HG02588 (cell line): ENCODE data around the gene NLRC5.
"Not testable (repeated sequence)": the region's sequence is repeated elsewhere in the genome, so short reads cannot be mapped to it uniquely, and the experiment has no call there.

Experiments
- ATAC-seq: cut with Tn5 transposase; IDR thresholded peaks from one replicate; pipeline ENCODE4 v1.9.1; 2021; ENCODE audit warnings: mild to moderate bottlenecking, moderate library complexity; ENCODE audit not compliant: unreplicated experiment

NLRC5 gene

DNA sequence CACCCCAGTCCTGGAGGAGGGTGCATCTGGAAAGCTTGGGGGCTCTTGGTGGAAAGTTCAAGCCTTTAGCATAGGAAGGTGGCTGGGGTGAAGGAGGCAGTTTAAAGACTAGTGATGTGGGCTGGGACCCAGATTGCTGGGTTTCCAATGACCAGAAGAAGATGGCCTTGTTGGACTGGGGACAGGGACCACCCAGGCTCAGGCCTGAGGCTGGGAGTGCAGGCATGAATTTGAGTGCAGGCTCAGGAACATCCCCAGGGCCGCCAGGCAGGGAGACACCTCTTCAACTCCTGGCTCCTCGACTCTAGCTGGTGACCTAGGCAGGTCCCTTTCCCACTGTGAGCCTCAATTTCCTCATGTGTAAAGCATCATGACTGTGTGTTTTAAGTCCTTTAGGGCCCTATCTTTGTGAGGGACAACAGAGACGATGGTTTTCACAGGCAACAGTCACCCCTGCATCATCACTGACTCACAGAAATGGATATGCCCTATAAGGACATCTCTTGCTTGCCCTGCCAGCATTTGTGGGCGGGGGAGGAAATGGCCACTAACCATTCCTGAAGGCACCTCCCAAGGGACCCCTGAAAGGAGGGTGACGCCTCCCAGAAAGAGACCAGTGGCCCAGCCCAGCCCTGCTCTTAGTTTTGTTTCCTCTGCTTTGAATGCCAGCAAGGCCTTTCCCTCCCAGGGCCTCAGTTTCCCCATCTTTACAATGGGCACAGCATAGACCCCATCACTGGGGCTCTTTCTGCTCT is 11.1 kb downstream of the NLRC5 start:
- ATAC-seq, result no peak

GRCh38 chr16:57001026-57001679 is 11.8 kb downstream of the NLRC5 start:
- ATAC-seq, result no peak

GRCh38 chr16:57003439-57004386 is 14.4 kb downstream of the NLRC5 start:
- ATAC-seq, result no peak

GRCh38 chr16:57004387-57005250 is 15.3 kb downstream of the NLRC5 start:
- ATAC-seq, result no peak

DNA sequence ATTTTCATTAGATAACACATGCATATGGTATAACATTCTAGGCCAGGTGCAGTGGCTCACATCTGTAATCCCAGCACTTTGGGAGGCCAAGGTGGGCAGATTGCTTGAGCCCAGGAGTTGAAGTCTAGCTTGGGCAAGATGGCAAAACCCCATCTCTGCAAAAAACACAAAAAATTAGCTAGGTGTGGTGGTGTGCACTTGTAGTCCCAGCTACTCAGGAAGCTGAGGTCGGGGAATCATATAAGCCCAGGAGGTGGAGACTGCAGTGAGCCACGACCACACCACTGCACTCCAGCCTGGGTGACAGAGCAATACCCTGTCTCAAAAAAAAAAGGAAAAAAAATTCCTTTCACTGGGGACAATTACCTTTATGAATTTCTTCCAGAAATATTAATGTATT is 16.2 kb downstream of the NLRC5 start:
- not testable (repeated sequence) for ATAC-seq

GRCh38 chr16:57007050-57007449 is 17.7 kb downstream of the NLRC5 start:
- ATAC-seq, result no peak

GRCh38 chr16:57007530-57007929 is 18.2 kb downstream of the NLRC5 start:
- ATAC-seq, result no peak

- ATAC-seq, result no peak
Observed at GRCh38 chr16:57008440-57008839, 19.1 kb downstream of the NLRC5 start.

DNA sequence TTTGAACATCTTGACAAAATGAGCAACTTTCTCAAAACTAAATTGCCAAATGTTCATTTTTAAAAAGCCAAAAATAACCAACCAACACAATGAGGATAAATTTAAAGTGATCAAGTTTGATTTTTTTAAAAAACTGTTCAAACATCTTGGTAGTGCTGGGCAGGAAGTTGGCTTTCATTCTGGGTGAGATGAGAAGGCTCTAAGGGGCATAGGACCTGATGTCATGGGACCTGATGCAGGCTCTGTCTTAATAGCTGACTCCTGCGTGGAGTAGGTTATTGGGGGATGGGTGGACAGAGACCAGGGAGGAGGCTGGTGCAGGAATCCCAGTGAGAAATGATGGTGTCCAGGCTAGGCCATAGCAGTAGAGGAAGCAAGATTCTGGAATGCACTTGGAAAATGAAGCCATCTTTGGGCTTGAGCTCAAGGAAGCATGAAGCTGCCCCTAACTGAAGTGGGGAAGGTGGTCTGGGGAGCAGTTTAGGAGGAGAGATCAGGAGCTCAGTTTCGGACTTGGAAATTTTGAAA is 20.4 kb downstream of the NLRC5 start:
- no peak for ATAC-seq

DNA sequence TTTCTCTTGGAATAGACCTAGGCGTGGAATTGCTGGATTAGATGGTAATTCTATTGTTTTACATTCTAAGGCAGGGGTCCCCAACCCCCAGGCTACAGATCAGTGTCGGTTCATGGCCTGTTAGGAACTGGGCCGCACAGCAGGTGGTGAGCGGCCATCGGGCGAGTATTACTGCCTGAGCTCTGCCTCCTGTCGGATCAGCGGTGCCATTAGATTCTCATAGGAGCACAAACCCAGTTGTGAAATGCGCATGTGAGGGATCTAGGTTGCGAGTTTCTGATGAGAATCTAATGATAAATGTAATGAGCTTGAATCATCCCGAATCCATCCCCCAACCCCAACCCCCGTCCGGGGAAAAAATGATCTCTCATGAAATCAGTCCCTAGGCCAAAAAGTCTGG is 23.0 kb downstream of the NLRC5 start:
- no peak for ATAC-seq

DNA sequence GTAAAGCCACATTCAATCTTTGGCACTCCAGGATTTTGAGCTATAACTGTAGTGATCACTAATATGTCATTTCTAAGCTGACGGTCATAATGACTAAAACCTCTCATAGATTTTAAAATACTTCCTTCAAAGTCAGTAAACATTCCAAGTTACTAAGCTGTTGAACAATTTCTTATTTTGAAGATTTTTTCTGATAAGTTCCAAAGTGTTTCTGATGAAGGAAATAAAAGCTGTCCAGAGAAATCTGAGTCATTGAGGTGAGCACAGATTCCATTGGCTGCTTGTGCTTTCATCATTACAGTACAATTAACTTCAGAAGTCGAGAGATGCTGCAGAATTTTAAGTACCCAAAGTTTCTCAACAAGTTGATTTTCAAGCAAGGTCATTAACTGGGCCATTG is 23.9 kb downstream of the NLRC5 start:
- no peak for ATAC-seq

- ATAC-seq, result no peak
Observed at GRCh38 chr16:57013902-57014301, 24.5 kb downstream of the NLRC5 start.

GRCh38 chr16:57016301-57016700 is 26.9 kb downstream of the NLRC5 start:
- no peak for ATAC-seq

- no peak for ATAC-seq
Observed at GRCh38 chr16:57016831-57017230, 27.5 kb downstream of the NLRC5 start.

- ATAC-seq, result no peak
Observed at GRCh38 chr16:57017251-57017650, 27.9 kb downstream of the NLRC5 start.

- ATAC-seq, result no peak
Observed at GRCh38 chr16:57019746-57020145, 30.4 kb downstream of the NLRC5 start.

DNA sequence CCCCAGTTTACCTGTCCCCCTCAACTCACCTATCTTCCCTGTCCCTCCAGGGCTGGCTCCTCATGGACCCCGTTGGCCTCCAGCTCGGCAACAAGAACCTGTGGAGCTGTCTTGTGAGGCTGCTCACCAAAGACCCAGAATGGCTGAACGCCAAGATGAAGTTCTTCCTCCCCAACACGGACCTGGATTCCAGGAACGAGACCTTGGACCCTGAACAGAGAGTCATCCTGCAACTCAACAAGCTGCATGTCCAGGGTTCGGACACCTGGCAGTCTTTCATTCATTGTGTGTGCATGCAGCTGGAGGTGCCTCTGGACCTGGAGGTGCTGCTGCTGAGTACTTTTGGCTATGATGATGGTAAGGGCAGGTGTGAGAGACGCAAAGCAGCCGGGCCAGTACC is 31.3 kb downstream of the NLRC5 start:
- ATAC-seq, result no peak

- no peak for ATAC-seq
Observed at GRCh38 chr16:57021757-57022156, 32.4 kb downstream of the NLRC5 start.

GRCh38 chr16:57022445-57022844 is 33.1 kb downstream of the NLRC5 start:
- no peak for ATAC-seq

DNA sequence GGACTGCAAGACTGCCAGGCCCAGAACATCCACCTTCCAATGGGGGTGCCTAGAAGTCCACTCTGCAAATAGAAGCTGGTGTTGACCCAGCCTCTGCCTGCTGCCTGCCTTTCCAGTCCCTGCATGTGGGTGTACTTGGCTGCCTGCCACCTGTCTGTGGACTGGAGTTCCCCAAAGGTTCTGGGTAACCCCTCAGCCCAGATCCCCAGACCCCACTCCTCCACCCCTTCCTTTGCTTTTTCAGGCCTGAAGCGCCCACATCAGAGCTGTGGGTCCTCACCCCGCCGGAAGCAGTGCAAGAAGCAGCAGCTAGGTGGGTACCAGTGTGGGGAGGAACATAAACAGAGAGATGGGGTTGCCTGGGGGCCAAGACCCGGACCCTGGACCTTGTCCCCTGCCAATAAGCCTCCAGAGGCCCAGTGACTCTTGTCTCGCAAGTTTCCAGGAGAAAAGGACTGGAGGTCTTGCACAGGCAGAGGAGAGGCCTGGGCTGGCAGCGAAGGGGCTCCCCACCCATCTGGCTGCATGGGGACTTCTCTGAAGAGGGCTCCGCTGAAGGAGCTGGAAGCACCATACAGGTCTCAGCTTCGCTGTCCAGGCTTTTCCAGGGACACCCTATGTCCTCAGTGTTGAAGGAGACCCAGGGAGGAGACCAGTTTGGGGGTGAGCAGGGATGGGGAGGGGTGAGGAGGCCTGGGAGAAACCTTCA is 34.3 kb downstream of the NLRC5 start:
- no peak for ATAC-seq
